GM12878 (cell line): ENCODE measurements around the gene CADM2. TPM values are rescaled to one million over a fixed set of nuclear protein-coding genes. Genes with fewer than 3 reads are reported as not detected.

Source experiments
- ATAC-seq: fragments of 200-7000 bp; cut with Tn5 transposase; 3 replicates; pipeline ENCODE4 v1.9.1; 2020; ENCODE audit warnings: mild to moderate bottlenecking, moderate library complexity
- BruUV-seq: library from RNA; stranded (reverse); fragments of 400-500 nt; replicated peaks from 2 replicates; lab custom pipeline; 2021; lab: Mats Ljungman, UMichigan
- CTCF ChIA-PET: fragments of 300-600 bp; sonication (Branson Sonifier 250); formaldehyde crosslinking; extraction: SDS; loops from one replicate; lab custom pipeline; 2021; ENCODE audit warnings: inconsistent platforms; lab: Yijun Ruan, JAX
- POLR2A ChIA-PET: fragments of 350-600 bp; formaldehyde crosslinking; extraction: SDS; loops from one replicate; lab custom pipeline; 2021; ENCODE audit warnings: inconsistent platforms; lab: Charles Lee
- RAD21 ChIA-PET: fragments of 300-600 bp; sonication (Branson Sonifier 250); formaldehyde crosslinking; loops from one replicate; lab custom pipeline; 2023; ENCODE audit warnings: antibody characterized with exemption; ENCODE audit not compliant: unreplicated experiment; lab: Charles Lee
- SMC1A ChIA-PET: fragments of 300-600 bp; sonication (Branson Sonifier 250); formaldehyde crosslinking; loops from one replicate; lab custom pipeline; 2023; ENCODE audit not compliant: unreplicated experiment, uncharacterized antibody; lab: Charles Lee
- DNase-seq: peaks from one replicate; pipeline ENCODE4 v3.0.0-alpha.2; 2011; ENCODE audit warnings: low read depth, low spot score
- FAIRE-seq: peaks from 3 replicates; lab custom pipeline; 2011; peaks lifted over from hg19 to GRCh38; lab: Jason Lieb, UNC
- H2AFZ ChIP-seq: 2 replicates; pipeline ENCODE4 v1.6.0; 2011; ENCODE audit warnings: low read depth, low read length, control low read depth; ENCODE audit not compliant: control insufficient read depth
- H3K27ac ChIP-seq: 2 replicates; pipeline ENCODE4 v1.5.1; 2011; ENCODE audit warnings: control low read depth; ENCODE audit not compliant: control insufficient read depth, insufficient read depth
- H3K27me3 ChIP-seq, 2 experiments: replicated peaks in 1 of 2; 2 replicates each; pipeline versions ENCODE4 v1.6.0 to v1.6.1; 2011; ENCODE audit warnings: low read length in 1 of 2; ENCODE audit not compliant: control insufficient read depth in 2 of 2, insufficient read depth in 2 of 2
- H3K36me3 ChIP-seq, 2 experiments: 2 replicates each; pipeline ENCODE4 v1.5.1; 2011; ENCODE audit warnings: low read length in 1 of 2; ENCODE audit not compliant: control insufficient read depth in 2 of 2, insufficient read depth in 2 of 2
- H3K4me1 ChIP-seq: 2 replicates; pipeline ENCODE4 v1.6.1; 2011; ENCODE audit warnings: mild to moderate bottlenecking, low read length, moderate library complexity, mixed read lengths; ENCODE audit not compliant: control insufficient read depth, insufficient read depth
- H3K4me2 ChIP-seq: 2 replicates; pipeline ENCODE4 v1.6.0; 2011; ENCODE audit warnings: control low read depth; ENCODE audit not compliant: control insufficient read depth, insufficient read depth
- H3K4me3 ChIP-seq: fragments of 200-600 bp; sonication (generic); 2 replicates; pipeline ENCODE4 v1.5.1; 2016
- H3K79me2 ChIP-seq: 2 replicates; pipeline ENCODE4 v1.6.0; 2011; ENCODE audit warnings: low read length; ENCODE audit not compliant: control insufficient read depth, insufficient read depth
- H3K9ac ChIP-seq: 2 replicates; pipeline ENCODE4 v1.8.0; 2011; ENCODE audit warnings: low read length, control low read depth, mixed read lengths; ENCODE audit not compliant: control insufficient read depth, insufficient read depth
- H3K9me3 ChIP-seq: replicated peaks from 3 replicates; pipeline ENCODE4 v1.5.1; 2011; ENCODE audit warnings: mild to moderate bottlenecking, low read length; ENCODE audit not compliant: control insufficient read depth, insufficient read depth
- H4K20me1 ChIP-seq: 2 replicates; pipeline ENCODE4 v1.6.0; 2011; ENCODE audit not compliant: control insufficient read depth, insufficient read depth
- BACH1 ChIP-seq: fragments of 450-650 bp; IDR thresholded peaks from 2 replicates; pipeline ENCODE4 v1.6.1; 2017; ENCODE audit warnings: mild to moderate bottlenecking, borderline replicate concordance
- BRCA1 ChIP-seq: IDR thresholded peaks from 2 replicates; pipeline ENCODE4 v1.6.1; 2011; ENCODE audit warnings: low read depth, low read length, improper control_type of control experiment
- CHD1 ChIP-seq: IDR thresholded peaks from 2 replicates; pipeline ENCODE4 v1.6.1; 2012; ENCODE audit warnings: low read depth, low read length, improper control_type of control experiment
- CREM ChIP-seq: IDR thresholded peaks from 2 replicates; pipeline ENCODE4 v1.6.1; 2014; ENCODE audit warnings: antibody characterized with exemption, low read depth
- EZH2 ChIP-seq: IDR thresholded peaks from 2 replicates; pipeline ENCODE4 v1.6.1; 2012; ENCODE audit warnings: low read depth, mild to moderate bottlenecking, control low read depth, inconsistent platforms, low read length, borderline replicate concordance; ENCODE audit not compliant: control insufficient read depth
- MXI1 ChIP-seq: fragments of 150-350 bp; IDR thresholded peaks from 2 replicates; pipeline ENCODE4 v1.6.1; 2011; ENCODE audit warnings: low read depth, mild to moderate bottlenecking, inconsistent platforms, low read length, improper control_type of control experiment
- RAD21 ChIP-seq: IDR thresholded peaks from 2 replicates; pipeline ENCODE4 v1.6.1; 2011; ENCODE audit warnings: mild to moderate bottlenecking, low read depth, low read length, moderate library complexity; ENCODE audit not compliant: insufficient read depth
- RBBP5 ChIP-seq: fragments of 200-600 bp; sonication (generic); conservative IDR thresholded peaks from 2 replicates; pipeline ENCODE4 v1.6.1; 2016
- RUNX3 ChIP-seq: IDR thresholded peaks from 2 replicates; pipeline ENCODE4 v1.6.1; 2012; ENCODE audit warnings: low read length, inconsistent platforms
- SPI1 ChIP-seq: IDR thresholded peaks from 2 replicates; pipeline ENCODE4 v1.6.1; 2011; ENCODE audit warnings: low read depth, mild to moderate bottlenecking, low read length, moderate library complexity, borderline replicate concordance; ENCODE audit not compliant: insufficient read depth
- TAF1 ChIP-seq: IDR thresholded peaks from 2 replicates; pipeline ENCODE4 v1.6.1; 2011; ENCODE audit warnings: mild to moderate bottlenecking, low read depth, low read length, borderline replicate concordance
- YBX1 ChIP-seq: fragments of 450-650 bp; IDR thresholded peaks from 2 replicates; pipeline ENCODE4 v1.6.1; 2016; ENCODE audit warnings: antibody characterized with exemption
- ZZZ3 ChIP-seq: IDR thresholded peaks from 2 replicates; pipeline ENCODE4 v1.6.1; 2011; ENCODE audit warnings: low read depth; ENCODE audit not compliant: control insufficient read depth, insufficient read length
- WGBS: methylation state at CpG from one replicate; pipeline ENCODE4 v1.1.6; 2016; ENCODE audit warnings: low lambda C conversion rate; ENCODE audit not compliant: insufficient replicate concordance, insufficient coverage; ENCODE audit errors: missing lambda C conversion rate; 5-methylcytosine and 5-hydroxymethylcytosine counted together
- in situ Hi-C: fragments of 300-500 bp; cut with MboI; formaldehyde crosslinking; loops from 9 replicates; pipeline ENCODE4 v1.14.3; 2018; ENCODE audit warnings: mixed read lengths
- intact Hi-C: fragments of 100-400 bp; cut with micrococcal nuclease; formaldehyde crosslinking; loops from one replicate; pipeline ENCODE4 v1.14.2; 2022; ENCODE audit not compliant: unreplicated experiment
- polyA plus RNA-seq, 11 experiments: library from polyadenylated mRNA; depleted of rRNA in 4 of 11; unstranded in 6 of 11; stranded (reverse) in 5 of 11; fragments of >200 nt; fragmentation: Nextera tagmentation in 4 of 11; fragmentation: Illumina TruSeq in 1 of 11; extraction: Ambion mirVana in 4 of 11; extraction: Trizol in 1 of 11; gene quantifications; 1 replicate in 1 of 11; 2 replicates in 10 of 11; pipeline versions ENCODE4 v1.2.1 to v1.2.3, GENCODE V29; 2011 to 2016; ENCODE audit warnings: inconsistent platforms in 2 of 11, missing spikeins in 2 of 11, low read depth in 1 of 11
- total RNA-seq, 4 experiments: library from RNA; depleted of rRNA in 3 of 4; stranded (reverse); fragments of >200 nt in 3 of 4; fragmentation: Illumina TruSeq in 1 of 4; extraction: Trizol in 1 of 4; gene quantifications; 2 replicates each; pipeline versions ENCODE4 v1.2.1 to v1.2.3, GENCODE V29; 2013 to 2021
- TF ChIP-seq, protein P1 (sequence below): IDR thresholded peaks from 2 replicates; pipeline ENCODE4 v1.6.1; 2011; ENCODE audit warnings: low read depth, mild to moderate bottlenecking, low read length, moderate library complexity, borderline replicate concordance; ENCODE audit errors: extremely low read depth
- TF ChIP-seq, protein P2 (sequence below): fragments of 450-650 bp; IDR thresholded peaks from 2 replicates; pipeline ENCODE4 v1.6.1; 2018; ENCODE audit warnings: mild to moderate bottlenecking, low read depth, moderate library complexity; ENCODE audit not compliant: partially characterized antibody

CADM2 gene
- total and polyA plus RNA-seq, 10 of the 15 experiments (the other 5 are each of a cell fraction or from before 2014, with no cell fraction given): 0.13 TPM; not detected in 9

DNA sequence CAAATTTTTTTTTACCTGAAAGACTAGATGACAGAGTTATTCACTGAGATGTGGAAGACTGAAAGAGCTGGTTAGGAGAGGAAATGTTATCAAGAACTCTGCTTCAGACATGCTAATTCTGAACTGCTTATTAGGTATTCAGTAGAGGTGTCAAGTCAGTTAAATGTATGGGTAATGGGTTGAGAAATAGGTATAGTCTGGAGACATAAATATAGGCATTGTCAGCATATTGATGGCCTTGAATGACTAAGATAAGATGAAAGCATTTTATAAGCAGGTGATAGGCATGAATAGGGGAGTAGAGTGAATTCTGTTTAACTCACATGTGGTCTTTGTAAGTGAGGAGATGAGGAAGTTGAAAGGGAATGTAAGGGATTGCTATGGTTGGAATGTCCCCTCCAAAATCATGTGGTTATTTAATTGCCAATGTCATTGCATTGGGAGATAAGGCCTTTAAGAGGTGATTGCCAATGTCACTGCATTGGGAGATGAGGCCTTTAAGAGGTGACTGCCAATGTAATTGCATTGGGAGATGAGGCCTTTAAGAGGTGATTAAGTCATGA lies 904.2 kb downstream of the CADM2 start:
- no peak overlapping the region for H2AFZ ChIP-seq
- H3K79me2 ChIP-seq: no peaks in the 10 kb centered on the region
- no peaks in the 10 kb centered on the region for H4K20me1 ChIP-seq
- H3K9ac ChIP-seq: no peak overlapping the region
- ChIA-PET CTCF (no interaction called here), RAD21 (no interaction called here), POLR2A (no interaction called here), SMC1A (no interaction called here)
- no peaks in the 10 kb centered on the region for H3K36me3 ChIP-seq
- no peak overlapping the region for H3K27ac ChIP-seq
- no peak for ATAC-seq
- intact Hi-C loops: no loop called here
- H3K27me3 ChIP-seq: no peaks in the 10 kb centered on the region
- no peak for DNase-seq
- FAIRE-seq: no peak
- H3K4me3 ChIP-seq: no peak overlapping the region
- TF ChIP-seq MXI1: no peak
- TF ChIP-seq, protein P1, sequence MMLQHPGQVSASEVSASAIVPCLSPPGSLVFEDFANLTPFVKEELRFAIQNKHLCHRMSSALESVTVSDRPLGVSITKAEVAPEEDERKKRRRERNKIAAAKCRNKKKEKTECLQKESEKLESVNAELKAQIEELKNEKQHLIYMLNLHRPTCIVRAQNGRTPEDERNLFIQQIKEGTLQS: no peak
- no TSS peak for BruUV-seq
- no peak overlapping the region for H3K4me2 ChIP-seq
- in situ Hi-C loops: no loop called here
- H3K4me1 ChIP-seq: no peaks in the 10 kb centered on the region
- no peaks in the 10 kb centered on the region for H3K9me3 ChIP-seq

DNA sequence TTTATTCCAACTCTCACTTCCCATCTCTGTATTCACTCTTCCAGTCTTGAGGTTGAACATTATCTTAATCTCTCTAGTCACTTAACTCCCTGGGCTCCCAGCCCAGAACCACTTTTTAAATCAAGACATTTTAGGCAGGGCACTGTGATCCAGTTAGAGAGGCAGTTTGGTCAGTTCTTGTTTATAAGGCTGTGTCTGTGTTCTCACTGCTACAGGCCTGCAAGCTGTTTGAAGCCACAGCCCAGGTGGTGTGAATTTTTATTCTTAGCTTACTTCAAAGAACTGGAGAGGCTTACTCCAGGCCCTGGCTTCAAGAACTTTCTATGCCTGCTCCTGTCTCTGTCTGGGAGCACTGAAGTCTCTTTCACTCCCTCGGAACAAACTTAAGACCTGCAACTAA lies 906.1 kb downstream of the CADM2 start:
- FAIRE-seq: no peak
- in situ Hi-C loops (no loop called here), intact Hi-C loops (no loop called here)
- ChIA-PET SMC1A (no interaction called here), POLR2A (no interaction called here), CTCF (no interaction called here)
- Histone ChIP-seq H3K4me3 (no peak overlapping the region), H3K79me2 (no peaks in the 10 kb centered on the region), H4K20me1 (no peaks in the 10 kb centered on the region), H3K27ac (no peak overlapping the region), H2AFZ (no peak overlapping the region), H3K4me1 (no peaks in the 10 kb centered on the region), H3K36me3 (no peaks in the 10 kb centered on the region), H3K27me3 (no peaks in the 10 kb centered on the region), H3K9ac (no peak overlapping the region)
- no peak for ATAC-seq
- 44% methylated on average over 1 of the region's 1 CpG for WGBS
- TF ChIP-seq CHD1: no peak
- no peak for TF ChIP-seq SPI1
- no peak for TF ChIP-seq RBBP5
- TF ChIP-seq EZH2: no peak
- TF ChIP-seq YBX1: no peak
- TF ChIP-seq, protein P2, sequence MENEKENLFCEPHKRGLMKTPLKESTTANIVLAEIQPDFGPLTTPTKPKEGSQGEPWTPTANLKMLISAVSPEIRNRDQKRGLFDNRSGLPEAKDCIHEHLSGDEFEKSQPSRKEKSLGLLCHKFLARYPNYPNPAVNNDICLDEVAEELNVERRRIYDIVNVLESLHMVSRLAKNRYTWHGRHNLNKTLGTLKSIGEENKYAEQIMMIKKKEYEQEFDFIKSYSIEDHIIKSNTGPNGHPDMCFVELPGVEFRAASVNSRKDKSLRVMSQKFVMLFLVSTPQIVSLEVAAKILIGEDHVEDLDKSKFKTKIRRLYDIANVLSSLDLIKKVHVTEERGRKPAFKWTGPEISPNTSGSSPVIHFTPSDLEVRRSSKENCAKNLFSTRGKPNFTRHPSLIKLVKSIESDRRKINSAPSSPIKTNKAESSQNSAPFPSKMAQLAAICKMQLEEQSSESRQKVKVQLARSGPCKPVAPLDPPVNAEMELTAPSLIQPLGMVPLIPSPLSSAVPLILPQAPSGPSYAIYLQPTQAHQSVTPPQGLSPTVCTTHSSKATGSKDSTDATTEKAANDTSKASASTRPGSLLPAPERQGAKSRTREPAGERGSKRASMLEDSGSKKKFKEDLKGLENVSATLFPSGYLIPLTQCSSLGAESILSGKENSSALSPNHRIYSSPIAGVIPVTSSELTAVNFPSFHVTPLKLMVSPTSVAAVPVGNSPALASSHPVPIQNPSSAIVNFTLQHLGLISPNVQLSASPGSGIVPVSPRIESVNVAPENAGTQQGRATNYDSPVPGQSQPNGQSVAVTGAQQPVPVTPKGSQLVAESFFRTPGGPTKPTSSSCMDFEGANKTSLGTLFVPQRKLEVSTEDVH: no peak
- TF ChIP-seq ZZZ3: no peak
- TF ChIP-seq TAF1: no peak
- no peak for TF ChIP-seq BACH1
- no peak for TF ChIP-seq RAD21
- no peak for TF ChIP-seq RUNX3
- no peak for TF ChIP-seq CREM
- TF ChIP-seq BRCA1: no peak
- TF ChIP-seq, all 136 proteins: peak for 0
- no peak for DNase-seq
- BruUV-seq: no TSS peak
- RAD21 ChIA-PET: no interaction called here
- no peak overlapping the region for H3K4me2 ChIP-seq
- H3K9me3 ChIP-seq: no peaks in the 10 kb centered on the region
